Stomach (tissue), 9 donors: ENCODE data around the gene ZNF442. TPM values are rescaled to one million over a fixed set of nuclear protein-coding genes. Genes with fewer than 3 reads are reported as not detected.
"Not testable (repeated sequence)": the region's sequence is repeated elsewhere in the genome, so short reads cannot be mapped to it uniquely, and the experiment has no call there.

Experiments
- DNase-seq, 2 donors: peaks; one replicate each; pipeline versions ENCODE4 v3.0.0 to v3.0.0-alpha.2; 2013 to 2019
- H3K27ac ChIP-seq, 5 donors: fragments of 200-600 bp in 4 of 5; sonication (generic) in 4 of 5; one replicate each; pipeline ENCODE4 v1.5.1; 2013 to 2019; ENCODE audit warnings: mild to moderate bottlenecking in 1 of 5, moderate library complexity in 1 of 5
- H3K27me3 ChIP-seq, 3 donors: fragments of 200-600 bp; sonication (generic); one replicate each; pipeline ENCODE4 v1.5.1; 2017 to 2019; ENCODE audit warnings: mixed run types in 1 of 3
- H3K36me3 ChIP-seq, 4 donors: fragments of 200-600 bp; sonication (generic); 1 replicate in 3 of 4; 2 replicates in 1 of 4; pipeline ENCODE4 v1.5.1; 2016 to 2019
- H3K4me1 ChIP-seq, 4 donors: fragments of 200-600 bp; sonication (generic); one replicate each; pipeline ENCODE4 v1.5.1; 2016 to 2019
- H3K4me3 ChIP-seq, 4 donors: fragments of 200-600 bp; sonication (generic) in 3 of 4; one replicate each; pipeline ENCODE4 v1.5.1; 2016 to 2019; ENCODE audit warnings: mild to moderate bottlenecking in 1 of 4
- H3K9me3 ChIP-seq, 4 donors: fragments of 200-600 bp; sonication (generic); one replicate each; pipeline ENCODE4 v1.5.1; 2016 to 2019
- CTCF ChIP-seq, 7 experiments: fragments of 450-650 bp in 4 of 7; fragments of 200-600 bp in 3 of 7; sonication (generic) in 3 of 7; IDR thresholded peaks; one replicate each; pipeline ENCODE4 v1.5.1; 2016 to 2019; ENCODE audit warnings: antibody characterized with exemption in 7 of 7, control low read depth in 2 of 7, mild to moderate bottlenecking in 1 of 7
- EP300 ChIP-seq: sonication (generic); formaldehyde crosslinking; IDR thresholded peaks from one replicate; pipeline ENCODE4 v1.6.1; 2017; ENCODE audit warnings: antibody characterized with exemption
- POLR2A ChIP-seq, 4 donors: fragments of 450-650 bp; IDR thresholded peaks; one replicate each; pipeline ENCODE4 v1.6.1; 2016; ENCODE audit warnings: antibody characterized with exemption in 4 of 4, control low read depth in 2 of 4, mild to moderate bottlenecking in 1 of 4, moderate library complexity in 1 of 4
- POLR2AphosphoS5 ChIP-seq, 3 donors: sonication (generic); formaldehyde crosslinking; IDR thresholded peaks; one replicate each; pipeline ENCODE4 v1.6.1; 2016; ENCODE audit warnings: antibody characterized with exemption in 3 of 3
- WGBS, 5 donors: extraction: QIAGEN DNeasy Blood & Tissue Kit in 3 of 5; methylation state at CpG; one replicate each; pipeline versions ENCODE4 v1.1.5 to v1.1.7; 2013 to 2018; 5-methylcytosine and 5-hydroxymethylcytosine counted together
- intact Hi-C: fragments of 100-400 bp; cut with DNase I; formaldehyde crosslinking; loops from one replicate; pipeline ENCODE4 v1.15.1; 2023; ENCODE audit warnings: low total_unique reads
- polyA plus RNA-seq, 3 donors: library from polyadenylated mRNA; stranded (reverse); fragments of 200-250 nt; gene quantifications; one replicate each; pipeline ENCODE4 v1.2.3, GENCODE V29; 2013
- total RNA-seq, 5 donors: library from RNA; depleted of rRNA; stranded (reverse); fragments of >200 nt; gene quantifications; one replicate each; pipeline versions ENCODE4 v1.1.0 to v1.2.3, GENCODE V29; 2014 to 2016
- donor health status: healthy with polysubstance abuse.
- donor health status: Bipolar disorder and iron deficiency.
- donor health status: healthy.

Gene ZNF442
- total and polyA plus RNA-seq, 8 donors: 0.31 to 7.8 (median 2.3) TPM; not detected in 1

- Histone ChIP-seq H3K4me1 (no peaks in the 10 kb centered on the region), H3K36me3 (peaks cover 8 to 50% (median 35%) of the 10 kb centered on the region in 4 donors), H3K27me3 (no peaks in the 10 kb centered on the region), H3K27ac (no peak overlapping the region), H3K4me3 (no peak overlapping the region), H3K9me3 (peaks cover 16 to 75% (median 43%) of the 10 kb centered on the region in 4 donors)
- intact Hi-C loops: no loop called here
- TF ChIP-seq CTCF (IDR thresholded peaks at IDR 0.05) (no peak), POLR2AphosphoS5 (IDR thresholded peaks at IDR 0.05) (no peak), EP300 (no peak), POLR2A (IDR thresholded peaks at IDR 0.05) (no peak)
- 52 to 92% (median 91%) methylated on average over 2 of the region's 2 CpGs for WGBS, 5 donors
- DNase-seq: no peak
These were observed 14.9 kb upstream of the ZNF442 start for GRCh38 chr19:12380444-12380737.

DNA sequence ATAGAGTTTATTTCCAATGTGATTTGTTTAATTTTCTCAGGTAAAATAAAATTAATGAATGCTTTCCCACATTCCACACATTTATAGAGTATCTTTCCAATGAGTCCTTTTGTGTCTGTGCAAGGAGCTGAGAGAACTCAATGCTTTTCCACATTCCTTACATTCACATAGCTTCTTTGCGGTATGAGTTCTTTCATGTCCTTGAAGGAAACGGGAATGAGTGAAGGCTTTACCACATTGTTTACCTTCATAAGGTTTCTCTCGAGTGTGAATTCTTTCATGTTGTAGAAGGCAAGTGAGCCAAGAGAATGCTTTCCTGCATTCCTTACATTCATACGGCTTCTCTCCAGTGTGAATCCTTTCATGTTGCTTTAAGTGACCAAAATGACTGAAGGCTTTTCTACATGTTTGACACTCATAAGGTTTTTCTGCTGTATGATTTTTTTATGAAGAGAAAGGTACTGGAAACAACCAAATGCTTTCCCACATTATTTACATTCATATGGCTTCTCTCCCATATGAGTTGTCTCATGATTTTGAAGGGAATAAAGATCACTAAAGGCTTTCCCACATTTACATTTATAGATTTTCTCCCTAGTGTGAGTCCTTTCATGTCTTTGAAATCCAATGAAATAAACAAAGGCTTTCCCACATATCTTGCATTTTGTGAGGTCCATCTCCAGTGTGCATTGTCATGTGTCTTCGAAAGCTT, 14.4 kb upstream of the ZNF442 start:
- peaks cover 8 to 50% (median 35%) of the 10 kb centered on the region in 4 donors for H3K36me3 ChIP-seq
- no peak overlapping the region for H3K4me3 ChIP-seq
- H3K9me3 ChIP-seq: peaks cover 16 to 75% (median 43%) of the 10 kb centered on the region in 4 donors
- H3K4me1 ChIP-seq: no peaks in the 10 kb centered on the region
- no peak for DNase-seq
- intact Hi-C loops: no loop called here
- TF ChIP-seq POLR2AphosphoS5 (IDR thresholded peaks at IDR 0.05): no peak
- no peak for TF ChIP-seq CTCF (IDR thresholded peaks at IDR 0.05)
- TF ChIP-seq EP300: no peak
- WGBS, 5 donors: 85 to 96% (median 94%) methylated on average over 5 of the region's 5 CpGs
- H3K27me3 ChIP-seq: no peaks in the 10 kb centered on the region
- H3K27ac ChIP-seq: no peak overlapping the region

- Histone ChIP-seq H3K4me3 (no peak overlapping the region), H3K27me3 (no peaks in the 10 kb centered on the region), H3K4me1 (no peaks in the 10 kb centered on the region), H3K27ac (no peak overlapping the region), H3K9me3 (peaks cover 2 to 25% (median 18%) of the 10 kb centered on the region in 4 donors), H3K36me3 (peaks cover 0 to 5% (median 0%) of the 10 kb centered on the region in 4 donors)
- 87 to 100% (median 90%) methylated on average over 1 of the region's 1 CpG for WGBS, 5 donors
- intact Hi-C loops: no loop called here
- no peak for DNase-seq
- TF ChIP-seq POLR2AphosphoS5 (IDR thresholded peaks at IDR 0.05) (no peak), POLR2A (IDR thresholded peaks at IDR 0.05) (no peak), CTCF (IDR thresholded peaks at IDR 0.05) (no peak), EP300 (no peak)
These were observed 8.5 kb upstream of the ZNF442 start for GRCh38 chr19:12374026-12374425.

- DNase-seq: peak in 1 of 2 donors; percentile 46
- no peaks in the 10 kb centered on the region for H3K36me3 ChIP-seq
- H3K4me3 ChIP-seq: peak overlapping the region; percentile 68 to 92 (median 84)
- intact Hi-C loops: no loop called here
- TF ChIP-seq POLR2A (IDR thresholded peaks at IDR 0.05): no peak
- TF ChIP-seq EP300: no peak
- no peak for TF ChIP-seq POLR2AphosphoS5 (IDR thresholded peaks at IDR 0.05)
- TF ChIP-seq CTCF (IDR thresholded peaks at IDR 0.05): no peak
- peaks cover 0 to 21% (median 15%) of the 10 kb centered on the region in 4 donors for H3K4me1 ChIP-seq
- no peaks in the 10 kb centered on the region for H3K9me3 ChIP-seq
- peak overlapping the region; percentile 78 to 93 (median 88) for H3K27ac ChIP-seq
- H3K27me3 ChIP-seq: no peaks in the 10 kb centered on the region
- 8 to 11% (median 8%) methylated on average over 23 to 28 of the region's 28 CpGs for WGBS, 5 donors
These were observed 870 bp downstream of the ZNF442 start for GRCh38 chr19:12364391-12365235.

GRCh38 chr19:12362236-12362635, 3.2 kb downstream of the ZNF442 start:
- H3K9me3 ChIP-seq, H3K27ac ChIP-seq, H3K36me3 ChIP-seq, intact Hi-C loops, H3K4me3 ChIP-seq, H3K27me3 ChIP-seq, DNase-seq: not testable (repeated sequence)
- WGBS, 5 donors: 96 to 98% (median 98%) methylated on average over 13 to 30 of the region's 30 CpGs
- peaks cover 0 to 21% (median 15%) of the 10 kb centered on the region in 4 donors for H3K4me1 ChIP-seq
